Non-pigmented ciliary epithelial cell (primary cell): ENCODE results near the gene GLUD1.
"Not testable (repeated sequence)": the region's sequence is repeated elsewhere in the genome, so short reads cannot be mapped to it uniquely, and the experiment has no call there.

Experiments used
- DNase-seq: peaks from one replicate; pipeline ENCODE4 v3.0.0-alpha.2; 2010; ENCODE audit warnings: low read depth

Gene GLUD1

DNA sequence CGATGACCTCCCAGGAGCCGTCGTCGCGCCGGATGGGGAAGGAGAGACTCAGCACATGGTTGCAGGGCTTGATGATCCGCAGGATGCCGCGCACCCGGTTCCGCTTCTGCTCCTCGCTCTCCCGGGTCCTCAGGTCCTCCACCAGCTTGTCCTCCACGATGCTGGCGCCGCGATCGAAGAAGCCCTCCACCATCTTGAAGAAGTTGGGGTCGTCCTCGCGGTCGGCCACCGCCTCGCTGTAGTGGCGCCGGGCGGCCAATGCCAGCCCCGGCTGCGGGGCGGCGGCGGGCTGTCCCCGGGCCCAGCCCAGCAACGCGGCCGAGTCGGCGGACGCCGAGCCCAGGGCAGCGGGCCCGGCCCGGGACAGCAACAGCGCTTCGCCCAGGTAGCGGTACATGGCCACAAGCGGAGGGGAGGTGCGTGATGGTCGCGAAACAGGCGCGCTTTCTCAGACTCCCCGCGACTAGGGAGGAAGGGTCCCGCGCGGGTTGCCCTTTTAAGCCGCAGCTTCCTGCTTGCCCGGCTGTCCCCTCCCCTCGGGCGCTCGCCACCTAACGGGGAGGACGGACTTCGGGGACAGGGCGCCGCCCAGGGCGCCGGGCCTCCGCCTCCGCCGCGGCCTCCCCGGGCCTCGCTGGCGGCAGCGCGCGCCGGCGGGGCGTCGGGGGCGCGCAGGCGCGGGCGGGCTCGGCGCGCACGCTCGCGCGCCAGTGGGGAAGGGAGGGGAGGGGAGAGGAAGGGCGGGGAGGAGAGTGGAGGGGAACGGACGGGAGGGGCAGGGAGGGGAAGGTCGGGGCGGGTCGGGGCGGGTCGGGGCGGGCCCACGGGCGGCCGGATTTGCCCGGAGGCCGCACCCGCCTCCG, at the start of gene GLUD1, which contains the start of gene SHLD2:
GLUD1 (minus strand) TSS at position 471 of the 863 bp plus-strand sequence; CDS start at position 397, 74 bp downstream.
SHLD2 (plus strand) TSS at position 834 of the 863 bp plus-strand sequence. CDS start 56,149 bp downstream, outside the sequence.
- DNase-seq = no peak

DNA sequence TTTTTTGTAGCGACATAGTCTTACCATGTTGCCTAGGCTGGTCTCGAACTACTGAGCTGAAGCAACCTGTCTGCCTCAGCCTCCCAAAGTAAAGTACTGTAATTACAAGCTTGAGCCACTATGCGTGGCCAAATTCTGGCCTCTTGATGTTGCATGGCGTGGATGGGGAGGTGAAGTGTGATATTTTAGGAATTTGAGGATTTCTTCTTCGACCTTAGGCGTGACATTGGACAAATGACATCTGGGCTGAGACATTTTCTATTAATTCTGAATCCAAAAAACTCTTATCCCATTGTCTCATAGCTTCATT, 48.4 kb upstream of the GLUD1 start:
- not testable (repeated sequence) for DNase-seq

DNA sequence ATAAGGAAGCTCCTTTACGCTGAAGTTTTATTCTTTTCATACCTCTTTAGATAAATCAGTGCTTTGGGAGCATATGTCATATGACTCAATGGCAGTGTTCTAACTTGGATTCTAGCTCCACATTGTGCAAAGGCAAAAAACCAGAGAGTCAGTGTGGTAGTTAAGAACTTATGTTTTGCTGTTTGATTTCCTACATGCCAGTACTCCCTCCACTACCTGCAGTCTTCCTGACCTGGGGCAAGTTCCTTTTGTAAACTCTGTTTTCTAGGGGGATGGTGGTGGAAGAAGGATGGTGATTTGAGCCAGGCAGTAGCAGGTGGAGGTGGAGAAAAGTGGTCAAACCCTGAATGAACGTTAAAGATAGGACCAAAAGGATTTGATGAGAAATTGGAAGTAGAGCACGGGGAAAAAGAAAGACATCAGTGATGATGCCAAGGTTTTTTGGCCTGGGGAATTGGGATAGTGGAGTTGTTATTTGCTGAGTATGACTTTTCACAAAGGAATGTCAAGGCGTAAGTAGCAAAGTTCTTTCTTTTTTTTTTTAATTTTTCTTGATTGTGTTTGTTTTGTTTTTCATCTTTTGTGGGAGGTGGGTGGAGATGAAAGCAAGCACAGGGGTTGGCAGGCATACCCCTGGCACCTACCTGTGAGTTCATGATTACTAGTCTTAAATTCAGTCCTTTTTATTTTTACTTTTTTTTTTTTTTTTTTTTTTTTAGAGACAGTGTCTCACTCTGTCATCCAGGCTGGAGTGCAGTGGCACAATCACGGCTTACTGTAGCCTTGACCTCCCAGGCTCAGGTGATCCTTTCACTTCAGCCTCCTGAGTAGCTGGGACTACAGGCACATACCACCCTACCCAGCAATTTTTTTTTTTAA, 47.8 kb upstream of the GLUD1 start:
- DNase-seq = not testable (repeated sequence)

DNA sequence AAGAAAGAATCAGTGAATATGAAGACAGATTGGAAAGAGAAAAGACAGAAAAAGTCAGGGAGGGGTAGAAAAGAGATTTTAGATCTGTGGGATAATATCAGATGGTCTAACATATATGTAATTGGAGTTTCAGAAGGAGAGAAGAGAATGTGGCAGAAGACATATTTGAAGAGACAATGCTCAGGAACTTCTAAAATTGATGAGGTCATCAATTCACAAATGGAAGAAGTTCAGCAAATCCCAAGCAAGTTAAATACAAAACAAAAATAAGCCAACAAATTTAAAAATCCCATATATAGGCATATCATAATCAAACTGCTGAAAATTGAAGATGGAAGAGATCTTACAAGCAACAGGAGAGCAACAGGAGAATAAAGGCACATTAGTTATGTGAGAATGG, 42.8 kb upstream of the GLUD1 start:
- DNase-seq = not testable (repeated sequence)

DNA sequence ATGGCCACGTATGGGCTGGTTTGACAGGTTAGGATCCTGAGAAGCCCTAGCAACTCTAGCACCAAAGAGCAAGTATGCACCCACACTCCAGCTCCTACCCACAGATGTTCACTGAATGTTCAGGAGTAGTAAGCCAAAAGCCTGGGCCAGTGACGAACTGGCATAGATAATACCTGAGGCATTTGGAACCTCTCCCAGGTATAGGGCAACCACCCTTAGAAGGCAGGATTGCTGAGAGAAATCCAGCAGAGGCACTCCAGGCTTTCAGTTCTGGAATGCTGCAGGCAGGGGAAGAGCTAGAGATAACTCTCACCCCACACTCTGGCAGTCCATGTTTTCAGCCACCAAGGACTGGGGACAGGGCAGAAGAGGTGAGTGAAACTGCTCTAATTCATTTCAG, 39.8 kb upstream of the GLUD1 start:
- not testable (repeated sequence) for DNase-seq

DNA sequence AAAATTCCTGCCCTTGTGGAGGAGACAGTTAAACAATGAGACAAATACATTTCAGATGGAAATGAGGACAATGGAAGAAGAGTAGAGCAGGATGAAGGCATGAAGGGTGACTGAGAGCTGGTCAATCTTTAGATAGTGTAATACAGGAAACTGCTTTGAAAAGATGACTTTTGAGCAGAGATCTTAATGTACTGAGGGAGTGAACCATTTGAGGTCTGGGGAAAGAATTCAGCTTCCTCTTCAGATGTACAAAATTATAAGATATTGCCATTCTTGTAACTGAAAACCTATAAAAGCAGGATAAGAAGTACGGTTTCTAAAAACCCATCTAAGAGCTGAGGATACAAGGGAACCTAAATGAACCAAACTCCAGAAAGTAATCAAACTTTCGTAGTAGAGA, 39.3 kb upstream of the GLUD1 start:
- not testable (repeated sequence) for DNase-seq

DNA sequence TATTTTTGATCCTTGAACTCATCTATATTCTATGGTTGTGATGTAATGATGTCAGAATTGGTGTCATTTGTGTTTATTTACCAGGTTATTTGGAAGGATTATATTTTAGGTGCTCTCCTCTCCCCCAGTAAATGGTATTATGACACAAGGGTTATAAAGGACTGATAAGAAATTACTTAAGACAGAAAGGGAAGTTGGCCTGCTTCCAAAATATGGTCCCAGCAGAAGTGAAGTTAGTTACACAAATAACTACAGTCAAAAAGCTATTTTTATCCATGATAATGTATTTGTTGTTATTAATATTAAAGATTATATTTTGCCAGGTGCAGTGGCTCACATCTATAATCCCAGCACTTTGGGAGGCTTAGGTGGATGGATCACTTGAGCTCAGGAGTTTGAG, 37.5 kb upstream of the GLUD1 start:
- DNase-seq = not testable (repeated sequence)

DNA sequence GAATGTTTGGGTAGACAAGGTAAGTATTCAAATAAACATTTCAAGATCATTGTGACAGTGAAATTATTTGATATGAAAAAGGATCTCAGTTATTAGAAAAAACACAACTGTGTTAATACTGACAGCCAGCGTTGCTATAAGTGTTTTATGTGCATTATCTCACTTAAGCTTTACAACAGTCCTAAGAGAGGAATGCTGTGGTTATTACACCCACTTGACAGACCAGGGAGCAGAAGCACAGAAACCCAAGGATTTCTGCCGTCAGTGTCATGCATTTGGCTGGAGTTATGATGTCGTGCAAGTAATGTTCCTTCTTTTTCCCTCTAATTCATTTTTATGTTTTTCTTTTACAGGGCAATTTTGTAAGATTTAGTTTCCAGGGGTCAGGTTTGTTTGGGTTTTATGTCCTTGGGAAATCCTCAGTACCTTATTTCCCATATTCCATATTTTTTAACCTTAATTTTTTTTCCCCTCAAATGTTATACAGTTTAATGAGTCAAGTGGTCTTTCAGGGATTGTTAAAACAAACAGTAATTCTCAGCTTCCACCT, 33.0 kb upstream of the GLUD1 start:
- not testable (repeated sequence) for DNase-seq

DNA sequence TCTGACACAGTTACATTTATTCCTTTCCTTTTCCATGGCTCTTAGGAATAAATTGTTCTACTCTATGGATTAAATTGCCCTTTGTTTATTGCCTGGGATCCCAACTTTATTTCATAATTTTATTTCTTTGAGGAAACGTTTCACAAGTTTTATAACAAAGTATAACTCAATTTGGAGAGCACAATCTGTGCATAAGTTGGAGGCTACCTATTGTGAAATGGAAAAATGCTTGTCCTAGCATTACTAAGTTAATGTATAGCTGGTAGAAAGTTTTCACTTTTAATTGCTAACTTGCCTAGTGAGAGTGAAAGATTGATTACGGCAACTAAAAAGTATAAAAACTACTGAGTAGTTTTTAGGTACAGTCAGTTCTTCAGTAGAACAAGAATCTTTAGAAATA, 32.4 kb upstream of the GLUD1 start:
- not testable (repeated sequence) for DNase-seq

DNA sequence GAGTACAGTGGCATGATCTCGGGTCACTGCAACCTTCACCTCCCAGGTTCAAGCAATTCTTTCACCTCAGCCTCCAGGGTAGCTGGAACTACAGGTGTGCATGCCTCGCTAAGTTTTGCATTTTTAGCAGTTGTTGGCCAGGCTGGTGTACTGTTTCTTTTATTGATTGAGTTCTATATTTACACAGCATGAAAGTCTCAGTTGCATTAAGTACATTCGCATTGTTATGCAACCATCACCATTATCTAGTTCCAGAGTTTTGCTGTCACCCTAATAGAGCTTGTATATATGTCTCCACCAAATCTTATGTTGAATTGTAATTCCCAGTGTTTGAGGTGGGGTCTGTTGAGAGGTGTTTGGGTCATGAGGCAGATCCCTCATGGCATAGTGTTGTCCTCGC, 28.7 kb upstream of the GLUD1 start:
- DNase-seq = not testable (repeated sequence)

DNA sequence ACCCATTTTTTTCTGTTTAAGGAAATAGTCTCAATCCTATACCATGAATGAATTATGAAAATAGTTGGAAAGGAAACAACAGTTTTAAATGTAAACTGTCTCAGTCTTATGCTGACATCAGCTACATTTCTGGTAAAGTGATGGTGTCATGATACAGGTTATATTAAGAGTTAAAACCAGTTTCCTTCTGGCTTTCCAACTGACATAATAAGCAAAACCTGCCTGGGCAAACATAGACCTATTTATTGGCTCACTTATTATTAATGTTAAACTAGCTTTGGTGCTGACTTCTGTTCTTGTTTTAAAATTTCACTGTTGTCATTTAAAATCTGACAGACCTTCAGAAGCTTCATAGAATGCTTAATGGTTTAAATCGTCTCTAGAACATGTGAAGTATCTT, 24.4 kb upstream of the GLUD1 start:
- not testable (repeated sequence) for DNase-seq

DNA sequence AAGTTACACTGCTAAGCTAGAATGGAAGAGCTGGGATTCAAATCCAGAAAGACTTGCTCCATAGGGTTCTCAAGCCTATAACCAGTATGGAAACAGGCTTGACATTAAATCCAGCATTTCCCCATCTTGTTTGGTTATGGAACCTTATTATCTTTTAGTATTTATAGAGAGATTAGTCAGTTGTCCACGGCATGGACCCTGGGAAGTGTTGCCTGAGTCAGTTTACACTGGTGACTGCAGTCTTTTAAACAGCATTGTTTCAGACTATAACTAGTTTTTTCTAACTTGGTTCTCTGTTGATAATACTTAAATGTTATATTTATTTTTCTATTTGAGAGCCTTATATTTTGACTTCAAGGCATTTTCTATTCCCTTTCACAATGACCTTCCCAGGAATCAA, 23.5 kb upstream of the GLUD1 start:
- DNase-seq = not testable (repeated sequence)

DNA sequence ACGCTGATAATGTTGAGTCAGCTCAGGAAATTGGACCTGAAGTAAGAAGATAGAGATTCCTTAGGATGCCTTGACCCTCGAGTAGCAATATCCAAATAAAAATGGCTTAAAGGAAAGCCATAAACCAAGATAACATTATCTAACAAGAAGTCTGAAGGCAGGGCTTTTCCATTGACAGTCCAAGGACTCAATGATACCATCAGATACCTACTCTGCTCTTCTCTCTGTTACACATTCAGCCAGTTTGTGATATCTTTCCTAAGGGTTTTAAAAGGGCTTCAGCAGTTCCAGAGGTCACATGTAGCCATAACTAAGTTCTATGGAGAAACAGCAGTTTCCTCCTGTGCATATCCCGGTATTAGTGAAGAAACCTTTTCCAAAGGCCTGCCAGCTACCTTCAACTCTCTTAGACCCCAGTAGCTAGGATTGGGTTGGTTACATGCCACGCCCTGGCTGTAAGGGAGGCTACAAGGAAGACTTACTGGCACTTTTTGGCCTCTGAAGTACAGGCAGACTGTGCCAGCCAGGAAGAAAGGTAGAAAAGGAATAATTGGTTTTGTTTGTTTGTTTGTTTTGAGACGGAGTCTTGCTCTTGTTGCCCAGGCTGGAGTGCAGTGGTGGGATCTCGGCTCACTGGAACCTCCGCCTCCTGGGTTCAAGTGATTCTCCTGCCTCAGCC, 10.9 kb upstream of the GLUD1 start:
- DNase-seq = no peak

DNA sequence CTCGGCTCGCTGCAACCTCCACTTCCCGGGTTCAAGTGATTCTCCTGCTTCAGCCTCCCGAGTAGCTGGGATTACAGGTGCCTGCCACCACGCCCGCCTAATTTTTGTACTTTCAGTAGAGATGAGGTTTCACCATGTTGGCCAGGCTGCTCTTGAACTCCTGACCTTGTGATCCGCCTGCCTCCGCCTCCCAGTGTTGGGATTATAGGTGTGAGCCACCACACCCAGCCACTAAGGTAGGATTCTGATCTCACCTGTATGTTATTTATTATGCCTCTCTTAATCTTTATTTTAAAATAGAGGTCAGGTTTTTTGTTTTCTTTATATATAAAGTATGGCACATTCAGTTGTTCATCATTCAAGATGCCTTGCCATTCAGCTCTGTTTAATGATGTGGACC, 10.1 kb upstream of the GLUD1 start:
- not testable (repeated sequence) for DNase-seq

DNA sequence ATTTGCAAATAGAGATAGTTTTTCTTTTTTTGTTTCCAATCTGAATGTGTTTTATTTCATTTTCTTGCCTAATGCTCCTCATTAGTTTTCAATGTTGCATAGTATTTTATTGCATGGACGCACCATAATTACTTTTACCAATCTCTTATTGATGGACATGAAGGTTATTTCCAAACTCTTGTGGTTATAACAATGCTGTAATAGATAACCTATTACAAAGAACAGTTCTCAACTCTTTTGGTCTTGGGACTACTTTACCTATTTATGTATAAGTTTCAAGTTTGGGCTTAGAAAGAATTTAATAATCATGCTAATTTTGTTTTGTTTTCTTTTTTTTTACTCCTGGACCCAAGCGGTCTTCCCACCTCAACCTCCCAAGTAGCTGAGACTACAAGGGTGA, 7.4 kb upstream of the GLUD1 start:
- no peak for DNase-seq

DNA sequence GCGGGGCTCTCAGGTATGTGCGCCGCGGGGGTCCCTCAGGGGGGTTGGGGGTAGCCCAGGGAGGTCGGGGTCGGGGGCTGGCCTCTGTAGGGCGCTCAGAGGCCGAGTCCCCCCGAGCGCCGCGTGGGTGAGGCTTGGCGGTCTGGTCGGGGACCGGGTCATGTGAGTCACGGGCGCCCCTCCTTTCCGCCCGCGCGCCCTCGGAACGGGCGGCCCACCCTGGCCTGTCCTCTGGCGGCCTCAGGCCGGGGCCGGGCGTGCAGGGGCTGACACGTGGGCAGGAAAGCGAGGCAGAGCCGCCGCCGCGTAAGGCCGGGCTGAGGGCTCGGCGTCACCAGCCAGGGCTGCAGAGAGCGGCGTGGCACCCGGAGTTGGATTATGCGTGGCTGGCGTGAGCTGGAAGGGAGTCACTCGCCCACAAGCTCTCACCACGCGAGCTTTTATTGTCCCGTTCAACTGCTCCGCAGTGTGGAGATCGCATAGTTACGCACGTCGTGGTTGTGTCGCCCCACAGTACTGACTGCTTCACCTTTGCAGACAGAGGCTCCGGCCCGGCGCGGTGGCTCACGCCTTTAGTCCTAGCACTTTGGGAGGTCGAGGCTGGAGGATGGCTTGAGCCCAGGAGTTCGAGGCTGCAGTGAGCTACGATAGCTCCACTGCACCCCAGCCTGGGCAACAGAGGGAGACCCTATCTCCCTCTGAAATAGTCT, 748 bp upstream of the GLUD1 start:
- DNase-seq = no peak

DNA sequence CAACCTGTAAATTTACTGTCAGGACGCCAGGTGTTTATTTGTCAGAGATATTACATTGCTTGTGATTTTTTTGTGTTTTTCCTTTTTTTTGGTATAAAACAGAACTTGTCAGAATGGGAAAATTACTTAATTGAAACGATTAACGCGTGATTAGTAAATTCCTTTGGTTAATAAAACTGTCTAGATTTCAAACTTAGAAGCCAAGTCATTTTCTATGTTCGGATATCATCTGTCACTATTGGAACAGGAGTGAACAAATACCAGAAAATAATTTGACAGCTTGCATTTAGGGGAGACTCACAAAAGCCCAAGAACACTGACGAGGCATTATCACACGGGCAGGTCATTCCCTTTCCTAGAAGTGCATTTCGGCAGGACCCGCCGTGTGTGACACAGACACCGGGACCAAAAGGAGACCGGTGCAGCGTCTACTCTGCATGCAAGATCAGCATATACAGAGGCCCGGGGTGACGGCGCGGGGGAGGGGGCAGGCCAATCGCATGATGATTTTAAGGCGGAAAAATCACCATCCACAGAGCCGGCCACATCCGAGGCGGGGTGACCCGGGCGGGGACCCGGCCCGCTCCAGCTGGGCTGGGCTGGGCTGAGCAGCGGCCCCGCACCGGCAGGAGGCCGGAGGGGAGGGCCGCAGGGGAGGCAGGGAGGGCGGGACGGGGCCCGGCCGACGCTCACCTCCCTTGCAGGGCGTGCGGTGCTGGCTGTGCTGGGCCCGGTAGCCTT, 841 bp downstream of the GLUD1 start:
- no peak for DNase-seq

DNA sequence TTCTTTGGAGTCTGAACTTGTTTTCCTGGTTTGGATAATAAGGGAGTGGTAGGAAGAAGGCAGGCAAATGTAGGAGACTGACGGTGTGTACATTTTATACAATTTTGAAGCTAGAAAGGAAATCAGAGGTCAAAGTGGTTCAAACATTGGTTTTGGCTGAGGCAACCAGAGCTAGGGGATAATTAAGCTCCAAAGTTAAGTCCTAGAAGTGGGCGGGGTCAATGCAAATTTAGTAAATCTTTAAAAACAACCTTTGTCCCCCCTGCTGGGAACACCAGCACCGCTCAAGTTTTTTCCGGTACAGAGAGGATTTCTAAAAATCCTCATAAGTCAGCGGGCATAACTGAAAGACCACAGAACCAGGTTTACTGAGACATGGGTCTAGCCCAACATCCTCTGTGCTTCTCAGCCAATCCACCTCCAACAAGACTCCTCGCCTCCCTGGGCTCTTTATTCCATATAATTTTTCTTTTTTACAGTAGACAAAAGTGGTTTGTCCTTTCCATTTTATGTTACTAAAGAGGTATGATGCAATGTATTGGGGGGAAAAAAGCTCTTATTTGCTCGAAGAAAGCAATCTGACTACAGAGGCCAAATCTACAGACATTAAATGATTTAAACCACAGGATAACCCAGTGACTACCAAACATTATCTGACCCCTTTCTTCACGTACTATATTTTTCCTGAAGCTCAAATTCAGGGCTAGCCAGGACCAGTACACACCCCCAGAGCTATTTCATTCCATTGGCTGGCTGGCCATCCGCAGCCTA, 1.6 kb downstream of the GLUD1 start:
- DNase-seq = no peak

DNA sequence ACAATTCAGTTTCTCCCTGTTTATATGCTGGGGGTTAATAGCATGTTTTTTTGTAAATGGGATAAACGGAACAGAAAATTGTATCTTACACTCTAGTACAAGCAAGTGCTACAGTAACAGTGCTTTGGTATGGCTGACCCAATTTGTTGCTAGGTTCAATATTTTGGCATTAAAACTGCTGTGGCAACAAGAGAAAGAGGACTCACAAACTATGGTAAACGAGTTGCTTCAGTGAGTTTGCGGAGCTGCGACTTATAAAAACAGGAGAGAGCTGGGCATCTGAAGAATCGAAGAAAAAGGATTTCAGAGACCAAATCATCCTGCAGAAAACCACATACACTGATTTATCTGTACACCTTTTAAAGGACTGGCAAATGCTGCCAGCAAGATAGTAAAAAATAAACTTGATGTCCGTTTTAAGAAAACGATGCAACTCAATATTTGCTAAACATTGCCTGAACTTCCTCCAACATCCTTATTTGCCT, 2.2 kb downstream of the GLUD1 start:
- no peak for DNase-seq

DNA sequence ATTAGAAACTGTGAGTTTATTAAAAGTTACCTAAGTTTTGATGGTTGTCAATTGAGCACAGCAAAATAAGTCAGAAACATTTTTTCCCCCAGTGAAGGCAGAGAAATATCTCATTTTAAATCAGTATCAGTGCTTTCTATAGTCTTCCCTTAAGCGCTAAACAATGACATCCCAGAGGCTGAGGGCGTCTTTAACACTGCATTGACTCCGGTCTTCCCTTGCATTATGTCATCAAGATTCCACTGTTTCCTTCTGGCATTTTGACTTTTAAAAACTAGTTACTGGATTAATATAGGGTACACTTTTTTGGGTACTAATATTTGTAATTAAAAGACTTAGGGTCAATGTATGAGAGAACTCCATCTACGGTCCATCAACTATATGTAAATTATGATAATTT, 3.9 kb downstream of the GLUD1 start:
- DNase-seq = no peak
